HG02938 (cell line): ENCODE results near the gene KCNC4.

Experiments used
- ATAC-seq: cut with Tn5 transposase; IDR thresholded peaks from one replicate; pipeline ENCODE4 v1.9.1; 2021; ENCODE audit warnings: mild to moderate bottlenecking, moderate library complexity; ENCODE audit not compliant: unreplicated experiment

KCNC4 gene

DNA sequence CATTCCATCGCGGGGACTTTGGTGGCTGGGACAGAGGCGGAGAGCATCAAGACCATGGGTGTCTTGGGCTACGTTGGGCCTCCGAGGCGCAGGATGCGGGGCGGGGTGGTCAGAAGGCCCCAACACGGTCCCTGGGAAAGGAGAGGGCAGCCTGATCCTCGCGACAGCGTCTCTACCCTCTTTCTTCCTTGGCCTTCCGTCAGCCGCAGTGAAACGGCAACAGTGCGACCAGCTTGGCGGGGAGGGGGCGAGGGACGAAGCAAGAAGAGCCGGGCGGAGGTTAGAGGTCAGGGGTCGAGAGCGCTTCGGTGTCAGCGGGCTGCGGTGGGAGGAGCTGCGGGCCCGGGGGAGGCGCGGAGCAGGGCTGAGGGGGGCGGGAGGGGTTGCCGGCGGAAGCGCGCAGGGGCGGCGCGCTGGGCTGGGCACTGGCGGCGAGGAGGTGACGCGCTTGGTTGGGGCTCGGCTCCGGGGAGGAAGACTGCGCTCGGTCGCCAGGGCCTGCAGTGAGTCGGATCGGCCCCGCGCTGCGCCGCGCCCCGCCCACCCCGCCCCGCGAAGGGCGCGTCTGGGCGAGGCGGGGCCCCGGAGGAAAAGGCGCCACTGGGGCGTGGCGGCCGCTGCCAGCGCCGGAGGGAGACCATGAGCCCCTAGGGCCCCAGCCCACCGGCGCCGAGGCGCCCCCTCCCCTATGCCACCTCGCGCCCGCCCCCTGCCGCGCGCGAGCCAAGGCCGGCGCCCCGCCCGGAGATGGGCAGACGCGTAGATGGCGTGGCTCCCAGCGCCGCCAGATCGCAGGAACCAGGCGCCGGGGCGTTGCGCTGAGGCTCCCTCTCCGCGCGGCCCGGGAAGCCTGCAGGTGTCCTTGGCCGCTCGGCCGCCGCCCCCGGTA lies at the start of gene KCNC4:
Gene KCNC4 (plus strand): TSS at position 600 of the 889 bp plus-strand sequence. CDS start 1,186 bp downstream, outside the sequence.
- peak; percentile 75 for ATAC-seq

DNA sequence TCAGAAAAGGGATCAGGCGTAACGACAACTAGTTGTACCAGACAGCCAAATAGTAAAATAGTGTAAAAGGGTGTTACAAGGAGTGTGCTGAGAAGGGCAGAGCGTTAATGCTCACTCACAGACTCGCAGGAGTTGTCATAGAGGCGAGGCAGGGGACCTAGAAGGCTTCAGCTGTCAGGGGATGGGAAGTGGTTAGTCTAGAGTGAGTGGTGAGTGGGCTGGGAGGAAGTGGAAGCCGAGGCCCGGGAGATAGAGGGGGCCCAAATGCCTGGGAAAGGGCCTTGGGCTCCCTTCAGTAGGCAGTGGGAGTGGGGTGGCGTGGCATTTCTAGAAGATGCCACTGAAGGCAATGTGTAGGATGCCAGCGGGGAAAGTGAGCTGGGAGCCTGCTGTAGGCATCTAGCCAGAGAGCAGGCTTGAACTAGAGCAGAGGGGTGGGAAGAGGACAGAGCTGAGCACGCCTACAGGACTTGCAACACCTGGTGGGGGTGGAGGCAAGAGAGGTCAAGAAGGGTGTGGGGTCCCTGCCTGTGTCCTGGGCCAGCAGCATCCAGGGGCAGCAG lies 49.5 kb upstream of the KCNC4 start:
- ATAC-seq = no peak

DNA sequence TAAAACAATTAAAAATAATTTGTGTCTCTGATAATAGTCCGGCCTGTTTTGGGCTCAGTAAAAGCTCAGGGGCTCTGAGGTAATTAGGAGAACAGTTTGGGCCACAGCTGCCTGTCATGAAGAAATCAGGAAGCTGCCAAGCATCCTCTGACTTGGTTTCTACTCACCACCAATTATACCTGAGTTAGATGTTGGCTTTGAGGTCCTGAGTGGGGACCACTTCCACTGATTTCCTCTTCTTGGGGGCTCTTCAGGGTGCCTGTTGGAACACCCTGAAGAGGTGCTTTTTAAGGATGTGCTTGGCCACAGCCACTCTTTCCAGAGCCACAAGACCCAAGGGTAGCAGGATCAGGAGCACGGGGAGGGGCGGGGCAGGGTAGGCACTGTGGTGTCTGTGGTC lies 48.9 kb upstream of the KCNC4 start:
- no peak for ATAC-seq

DNA sequence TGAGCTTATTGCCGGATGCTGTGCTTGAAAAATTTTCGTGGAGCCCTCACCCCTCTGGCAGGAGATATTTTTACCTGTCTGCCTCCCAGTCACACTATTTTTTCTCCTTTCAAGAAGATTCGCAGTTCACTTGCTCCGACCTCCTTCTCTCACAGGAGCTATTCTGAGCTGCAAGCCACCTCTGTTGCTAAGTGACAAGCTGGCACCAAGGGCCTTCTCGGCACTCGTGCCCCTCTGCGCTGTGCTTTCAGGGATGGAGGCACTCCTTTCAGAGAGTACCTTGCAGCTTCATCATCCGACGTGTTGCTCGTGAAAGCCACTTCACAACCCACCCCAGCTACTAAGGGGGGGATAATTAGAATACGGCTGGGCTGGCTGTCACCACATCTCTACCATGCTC lies 48.3 kb upstream of the KCNC4 start:
- ATAC-seq = no peak

DNA sequence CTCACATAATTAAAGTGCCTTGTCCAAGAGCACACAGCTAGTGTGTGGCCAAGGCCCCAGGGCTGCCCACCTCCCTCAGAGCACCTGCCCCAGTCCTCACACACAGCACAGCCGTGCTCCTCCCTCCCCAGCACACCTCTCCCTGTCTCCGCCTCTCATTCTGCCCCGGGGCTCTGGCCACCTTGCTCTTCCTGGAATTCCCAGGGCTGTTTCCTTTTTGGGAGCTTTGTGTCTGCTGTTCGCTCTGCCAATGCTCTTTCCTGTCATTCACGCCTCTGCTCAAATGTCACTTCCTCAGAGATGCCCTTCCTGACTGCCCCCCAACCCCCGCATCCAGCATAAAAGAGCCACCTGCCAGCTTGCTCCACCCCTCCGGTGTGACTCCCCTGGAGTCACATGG lies 46.5 kb upstream of the KCNC4 start:
- ATAC-seq = no peak

DNA sequence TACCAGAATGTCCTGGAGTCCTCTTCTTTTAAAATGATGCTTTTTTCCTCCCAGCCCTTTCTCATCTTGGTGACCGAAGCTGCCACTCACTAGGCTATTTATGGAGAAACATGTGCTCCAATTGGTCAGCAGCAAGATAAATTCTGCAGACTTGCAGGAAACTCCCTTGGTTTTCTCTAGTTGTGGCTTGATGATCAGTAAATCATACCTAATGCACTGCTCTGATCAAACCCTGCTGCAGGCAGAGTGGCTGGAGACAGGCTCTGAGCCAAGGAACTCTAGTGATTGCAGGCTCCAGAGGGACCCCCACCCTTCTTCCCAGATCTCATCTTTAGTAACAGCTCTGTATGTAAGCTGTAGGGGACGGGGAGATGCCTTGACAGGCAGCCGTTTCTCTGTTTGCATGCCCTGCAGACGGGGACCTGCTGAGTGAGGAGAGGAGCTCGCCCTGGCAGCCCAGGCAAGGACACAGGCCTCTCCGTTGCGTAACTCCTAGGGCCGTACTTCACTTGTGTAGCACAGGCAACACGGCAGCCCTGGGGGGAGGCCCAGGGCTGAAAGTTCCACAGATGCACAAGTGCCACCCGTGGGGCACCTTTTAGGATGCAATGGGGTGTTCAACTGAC lies 45.3 kb upstream of the KCNC4 start:
- ATAC-seq = no peak

DNA sequence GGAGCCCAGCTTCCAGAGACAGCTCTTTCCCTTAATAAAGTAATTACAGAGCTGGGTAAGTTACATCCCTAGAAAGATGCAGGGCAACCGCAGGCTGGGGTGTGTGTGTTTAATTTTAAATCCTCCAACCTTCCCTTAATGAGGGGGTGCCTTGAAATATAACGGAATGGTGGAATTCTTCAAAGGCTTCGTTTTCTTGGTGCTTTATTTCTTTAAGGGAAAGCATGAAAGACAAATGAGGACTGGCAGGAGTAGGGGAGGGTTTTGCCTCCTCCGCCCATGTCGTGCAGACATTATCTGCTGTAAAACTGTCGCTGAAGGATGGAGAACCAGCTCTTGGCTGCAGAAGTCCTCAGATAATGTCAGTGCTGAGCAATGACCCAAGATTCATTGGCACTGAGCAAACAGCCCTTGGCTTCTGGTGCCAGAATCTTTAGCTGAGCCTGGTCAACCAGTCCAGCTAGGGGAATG lies 44.3 kb upstream of the KCNC4 start:
- ATAC-seq = no peak

DNA sequence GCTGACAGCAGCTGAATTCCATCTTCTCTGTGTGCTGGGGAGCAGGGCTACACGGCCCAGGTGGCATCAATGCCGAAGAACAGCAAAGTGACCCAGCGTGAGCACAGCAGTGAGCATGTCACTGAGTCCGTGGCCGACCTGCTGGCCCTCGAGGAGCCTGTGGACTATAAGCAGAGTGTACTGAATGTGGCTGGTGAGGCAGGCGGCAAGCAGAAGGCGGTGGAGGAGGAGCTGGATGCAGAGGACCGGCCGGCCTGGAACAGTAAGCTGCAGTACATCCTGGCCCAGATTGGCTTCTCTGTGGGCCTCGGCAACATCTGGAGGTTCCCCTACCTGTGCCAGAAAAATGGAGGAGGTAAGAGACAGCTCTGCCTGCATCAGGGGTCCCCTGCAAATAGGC lies 43.3 kb upstream of the KCNC4 start:
- no peak for ATAC-seq

DNA sequence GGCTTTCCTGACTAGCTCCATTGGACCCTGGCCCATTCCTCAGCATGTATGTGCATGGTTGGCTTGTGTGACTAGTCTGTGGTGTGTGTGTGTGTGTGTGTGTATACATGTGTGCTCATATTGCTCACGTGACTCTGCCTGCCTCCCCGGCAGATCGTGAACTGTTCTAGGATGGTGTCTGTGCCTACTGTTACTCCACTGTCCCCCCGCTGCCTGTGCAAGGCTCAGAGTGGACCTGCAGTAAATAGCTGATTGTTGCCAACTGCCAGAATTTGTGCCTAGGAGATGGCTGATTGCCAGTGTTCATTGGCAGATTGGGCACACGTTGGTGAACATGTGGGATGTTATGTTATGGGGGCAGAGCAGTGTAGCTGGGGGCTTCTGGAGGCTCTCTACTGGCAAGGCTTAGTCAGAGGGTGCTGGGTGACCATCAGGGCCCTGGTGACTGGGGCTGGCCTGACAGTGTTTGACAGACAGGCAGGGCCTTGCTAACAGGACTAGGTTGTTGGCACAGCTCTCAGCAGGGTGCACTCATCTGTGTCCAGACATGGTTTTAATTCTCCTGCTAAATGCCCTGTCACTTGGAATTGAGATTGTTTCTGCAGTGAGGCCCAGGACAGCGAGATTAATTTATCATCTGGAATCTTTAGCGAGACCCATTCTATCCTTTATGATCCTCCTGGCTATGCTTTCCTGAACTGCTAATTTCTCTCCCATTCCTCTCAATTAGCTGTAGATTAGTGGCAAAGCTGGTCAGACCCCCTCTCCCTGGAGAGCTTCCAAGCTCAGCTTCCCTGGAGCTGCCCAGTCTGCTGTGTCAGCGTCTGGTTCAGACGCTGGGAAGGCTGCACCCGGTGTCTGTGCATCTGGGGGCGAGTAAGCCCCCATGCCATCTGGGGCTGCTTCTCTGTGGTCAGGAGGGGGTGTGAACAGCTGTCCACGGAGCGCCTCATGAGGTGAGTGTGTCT lies 39.1 kb upstream of the KCNC4 start:
- no peak for ATAC-seq

DNA sequence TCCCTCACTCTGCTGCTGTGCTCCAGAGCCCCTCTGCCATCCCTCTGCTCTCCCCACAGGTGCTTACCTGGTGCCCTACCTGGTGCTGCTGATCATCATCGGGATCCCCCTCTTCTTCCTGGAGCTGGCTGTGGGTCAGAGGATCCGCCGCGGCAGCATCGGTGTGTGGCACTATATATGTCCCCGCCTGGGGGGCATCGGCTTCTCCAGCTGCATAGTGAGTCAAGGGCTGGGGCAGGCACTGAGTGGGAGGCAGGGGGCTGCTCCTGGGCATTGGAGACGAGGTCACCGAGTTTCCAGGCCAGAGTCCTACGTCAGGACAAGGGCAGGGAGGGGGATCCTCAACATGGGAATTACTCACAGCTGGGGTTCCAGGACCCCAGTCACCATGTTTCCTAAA lies 38.1 kb upstream of the KCNC4 start:
- ATAC-seq = no peak

DNA sequence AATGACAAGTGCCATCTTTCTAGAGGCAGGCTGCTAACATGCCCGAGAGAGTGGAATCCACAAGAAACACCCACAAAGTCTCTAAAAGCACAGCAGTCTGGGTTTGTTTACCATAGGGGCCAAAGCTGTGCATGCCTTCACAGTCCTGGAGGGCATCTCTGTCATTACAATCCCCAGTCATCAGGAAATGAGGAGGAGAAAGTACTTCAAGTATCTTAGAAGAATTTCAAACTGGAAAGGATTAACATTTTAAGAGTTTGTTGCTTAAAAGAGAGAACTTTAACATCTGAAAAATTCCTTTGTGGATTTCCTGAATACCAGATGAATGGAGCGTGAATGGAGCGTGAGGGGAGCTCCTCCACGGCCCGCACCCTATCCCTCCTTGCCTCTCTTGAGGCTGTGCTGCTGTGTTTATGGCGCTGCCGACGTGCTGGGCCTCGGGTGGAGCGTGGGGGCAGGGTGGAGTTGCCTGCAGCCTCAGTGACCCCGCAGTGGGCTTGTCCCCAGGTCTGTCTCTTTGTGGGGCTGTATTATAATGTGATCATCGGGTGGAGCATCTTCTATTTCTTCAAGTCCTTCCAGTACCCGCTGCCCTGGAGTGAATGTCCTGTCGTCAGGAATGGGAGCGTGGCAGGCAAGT lies 36.5 kb upstream of the KCNC4 start:
- no peak for ATAC-seq

DNA sequence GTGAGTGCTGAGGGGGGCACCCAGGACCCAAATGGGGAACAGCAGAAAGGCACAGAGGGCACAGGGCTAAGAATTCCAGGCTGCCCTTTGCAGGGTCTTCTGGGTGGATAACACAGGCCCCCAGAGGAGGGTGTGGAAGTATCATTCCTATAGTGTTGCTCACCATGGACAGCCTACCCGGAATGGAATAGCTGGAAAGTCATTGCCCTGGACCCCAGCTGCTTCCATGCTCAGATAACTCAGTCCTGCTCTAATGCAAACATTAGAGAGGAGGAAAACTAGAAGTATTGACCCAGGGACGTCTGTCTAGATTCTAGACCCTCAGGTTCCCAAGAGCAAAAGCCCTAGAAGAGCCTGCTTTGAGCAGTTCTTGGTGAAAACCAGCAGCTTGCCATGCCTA lies 35.2 kb upstream of the KCNC4 start:
- ATAC-seq = no peak

DNA sequence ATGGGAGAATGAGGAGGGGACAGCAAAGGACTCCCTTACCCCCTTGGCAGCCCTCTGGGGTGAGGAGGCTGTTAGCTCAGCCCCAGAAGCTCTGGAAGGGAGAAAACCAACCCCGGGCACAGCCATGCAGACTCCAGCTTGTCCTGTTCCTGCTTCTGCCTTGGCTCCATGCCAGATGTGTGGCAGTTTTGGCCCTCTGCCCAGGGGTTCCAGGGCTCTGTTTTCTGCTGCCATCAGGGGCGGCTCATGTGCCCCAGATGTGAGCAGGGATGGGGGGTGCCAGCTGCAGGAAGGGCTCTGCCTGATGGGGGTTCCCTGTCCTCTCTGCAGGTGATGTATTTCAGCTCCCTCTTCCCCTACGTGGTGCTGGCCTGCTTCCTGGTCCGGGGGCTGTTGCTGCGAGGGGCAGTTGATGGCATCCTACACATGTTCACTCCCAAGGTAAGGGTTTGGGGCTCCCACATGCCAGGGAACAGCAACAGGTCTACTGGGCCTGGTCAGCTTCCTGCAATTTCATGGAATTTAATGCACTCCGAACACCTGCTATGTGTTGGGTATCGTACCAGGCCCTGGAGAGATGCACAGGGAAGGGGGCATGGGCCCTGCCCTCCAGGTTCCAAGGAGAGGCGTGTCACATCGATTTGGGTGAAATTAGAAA lies 33.7 kb upstream of the KCNC4 start:
- no peak for ATAC-seq

DNA sequence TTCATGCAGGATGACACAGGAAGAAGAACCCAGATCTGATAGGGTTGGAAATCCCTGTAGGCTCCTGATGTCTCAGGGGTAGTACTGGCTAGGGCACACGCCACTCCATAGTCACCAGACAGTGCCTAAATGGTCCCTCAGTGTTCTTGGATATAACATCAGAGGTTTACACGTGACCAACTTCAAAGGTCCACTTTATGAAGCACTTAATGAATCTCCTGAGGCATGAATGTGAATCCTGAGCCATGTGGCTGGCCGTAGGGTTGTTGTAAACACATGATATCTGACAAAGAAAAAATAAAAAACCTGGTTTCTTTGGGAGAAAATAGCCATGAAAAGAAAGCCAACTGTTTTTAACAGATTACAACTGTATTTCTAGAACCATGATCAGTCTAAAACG lies 32.3 kb upstream of the KCNC4 start:
- no peak for ATAC-seq

DNA sequence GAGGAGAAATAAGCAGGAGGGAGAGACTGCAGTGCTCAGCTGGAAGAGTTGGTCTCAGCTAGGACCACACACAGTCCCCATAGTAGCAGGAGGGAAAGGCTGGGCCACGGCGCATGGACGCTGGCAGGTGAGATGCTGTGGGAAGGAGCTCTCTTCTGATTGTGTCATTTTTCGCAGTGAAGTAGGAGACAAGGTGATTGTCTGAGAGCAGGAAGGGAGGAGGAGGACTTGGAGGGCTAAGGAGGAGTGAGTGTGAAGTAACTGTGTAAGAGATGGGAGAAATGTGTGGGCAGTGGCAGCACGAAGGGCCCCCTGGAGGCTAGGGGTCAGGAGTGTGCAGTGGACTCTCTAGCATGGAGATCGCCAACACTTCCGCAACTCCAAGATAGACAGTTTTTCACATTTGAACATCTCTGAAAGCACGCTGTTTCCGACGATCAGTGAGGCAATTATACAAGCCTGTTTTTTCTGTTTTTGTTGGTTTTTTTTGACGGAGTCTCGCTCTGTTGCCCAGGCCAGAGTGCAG lies 26.4 kb upstream of the KCNC4 start:
- ATAC-seq = no peak

DNA sequence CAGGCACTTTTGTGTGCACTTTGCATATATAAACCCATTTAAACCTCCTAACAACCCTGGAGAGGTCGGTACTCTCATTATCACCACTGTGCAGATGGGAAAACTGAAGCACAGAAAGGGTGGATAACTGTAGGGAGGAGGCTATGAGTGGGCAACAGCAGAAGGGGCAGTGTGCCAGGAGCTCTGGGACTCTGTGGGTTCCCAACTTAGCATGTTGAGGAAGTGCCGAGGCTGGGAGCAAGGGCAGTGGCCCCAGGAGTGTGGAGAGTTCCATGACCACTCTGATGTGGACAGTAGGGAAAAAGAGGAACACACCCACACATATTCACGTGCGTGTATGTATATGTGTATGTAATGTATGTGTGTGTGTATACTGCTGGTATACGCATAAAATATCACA lies 25.7 kb upstream of the KCNC4 start:
- ATAC-seq = no peak

DNA sequence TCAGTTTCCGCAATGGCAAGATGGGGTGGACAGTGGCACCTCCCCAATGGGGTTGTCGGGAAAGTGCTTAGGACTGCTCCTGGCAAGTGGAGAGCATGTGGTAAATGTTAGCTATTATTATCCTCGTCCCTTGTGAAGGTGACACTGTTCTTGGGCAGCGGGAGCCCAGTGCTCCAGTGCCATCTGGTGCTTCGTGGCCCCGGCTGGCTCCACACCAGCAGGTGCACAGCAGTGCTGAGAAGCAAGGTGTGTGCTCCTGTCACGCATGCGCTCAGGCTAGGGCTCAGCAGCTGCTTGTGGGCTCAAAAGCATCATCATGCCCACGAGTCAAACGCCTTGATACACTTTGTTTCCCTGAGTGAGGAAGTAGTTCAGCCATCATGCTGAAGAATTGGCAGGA lies 24.9 kb upstream of the KCNC4 start:
- ATAC-seq = no peak

DNA sequence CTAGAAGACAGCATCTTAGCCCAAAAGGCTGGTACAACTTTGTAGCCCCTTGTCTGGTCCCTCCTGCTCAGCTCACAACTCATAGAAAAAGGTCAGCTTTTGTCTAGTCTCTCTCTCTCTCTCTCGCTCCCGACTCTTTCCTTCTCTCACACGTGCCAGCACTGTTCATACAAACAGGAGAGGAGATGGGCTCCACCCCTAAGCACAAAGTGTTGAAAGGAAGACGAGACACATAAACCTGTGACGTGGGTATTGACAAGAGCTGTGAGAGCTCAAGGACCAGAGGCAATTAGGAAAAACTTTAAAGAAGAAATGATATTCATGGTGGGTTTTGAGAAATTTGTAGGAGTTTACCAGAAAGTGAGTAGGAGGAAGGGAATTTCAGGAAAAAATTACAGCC lies 23.6 kb upstream of the KCNC4 start:
- ATAC-seq = no peak

DNA sequence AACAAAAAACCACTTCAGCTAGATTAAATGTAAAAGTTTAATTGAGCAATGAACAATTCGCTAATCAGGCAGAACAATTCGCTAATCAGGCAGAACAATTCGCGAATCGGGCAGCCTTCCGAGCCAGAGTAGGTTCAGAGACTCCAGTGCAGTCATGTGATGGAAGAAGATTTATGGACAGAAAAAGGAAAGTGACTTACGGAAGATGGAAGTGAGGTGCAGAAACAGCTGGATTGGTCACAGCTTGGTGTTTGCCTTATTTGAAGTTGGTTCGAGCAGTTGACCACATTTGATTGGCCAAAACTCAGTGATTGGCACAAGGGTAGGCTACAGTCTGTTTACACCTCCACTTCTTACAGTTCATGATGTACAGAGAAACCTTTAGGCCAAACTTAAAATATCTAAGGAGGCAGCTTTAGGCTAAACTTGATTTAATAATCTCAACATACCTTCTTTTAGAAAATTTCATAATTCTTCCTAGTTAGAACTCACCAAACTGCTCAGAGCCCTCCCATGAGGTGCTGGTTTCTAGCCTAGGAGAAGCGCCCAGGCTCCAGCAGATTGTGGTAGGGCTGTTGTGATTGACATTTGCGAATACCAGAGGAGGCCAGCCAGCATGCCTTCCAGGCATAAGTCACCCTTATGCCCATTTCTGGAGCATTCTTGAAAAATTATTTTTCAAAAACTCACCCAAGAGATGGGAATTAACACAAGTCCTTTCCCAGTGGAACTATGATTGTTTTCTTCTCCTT lies 22.8 kb upstream of the KCNC4 start:
- no peak for ATAC-seq
